ENCODE results near the gene PLEK.

PLEK gene

GRCh38 chr2:68365087-68365486 lies at the start of gene PLEK:
Gene PLEK (plus strand): TSS chr2:68365282. CDS start chr2:68365352, 70 bp downstream.
- Histone ChIP-seq H3K9ac (ENCODE audit: low read depth, low read length) (no peak within 1 kb of the TSS), H3K27me3 (ENCODE audit: control insufficient read depth, insufficient read depth, low read length) (peaks cover 11% of the 10 kb centered on the region), H3K36me3 (ENCODE audit: control insufficient read depth, insufficient read depth, low read length) (no peaks in the 10 kb centered on the region), H3K9me3 (ENCODE audit: control insufficient read depth, insufficient read depth, low read length) (no peaks in the 10 kb centered on the region), H3K4me1 (ENCODE audit: control insufficient read depth, insufficient read depth, low read length) (no peaks in the 10 kb centered on the region), H3K4me3 (ENCODE audit: low read depth, low read length) (no peak within 1 kb of the TSS)

- H3K27me3 ChIP-seq (ENCODE audit: control insufficient read depth, insufficient read depth, low read length) = peaks cover 42% of the 10 kb centered on the region
- no peak overlapping the region for H3K9ac ChIP-seq (ENCODE audit: low read depth, low read length)
- H3K4me1 ChIP-seq (ENCODE audit: control insufficient read depth, insufficient read depth, low read length) = peaks cover 2% of the 10 kb centered on the region
- H3K9me3 ChIP-seq (ENCODE audit: control insufficient read depth, insufficient read depth, low read length) = no peaks in the 10 kb centered on the region
- H3K4me3 ChIP-seq (ENCODE audit: low read depth, low read length) = no peak overlapping the region
- no peaks in the 10 kb centered on the region for H3K36me3 ChIP-seq (ENCODE audit: control insufficient read depth, insufficient read depth, low read length)
Measured at GRCh38 chr2:68316111-68316510, 49.0 kb upstream of the PLEK start.

GRCh38 chr2:68317971-68318913 lies 46.8 kb upstream of the PLEK start:
- no peaks in the 10 kb centered on the region for H3K9me3 ChIP-seq (ENCODE audit: control insufficient read depth, insufficient read depth, low read length)
- no peaks in the 10 kb centered on the region for H3K36me3 ChIP-seq (ENCODE audit: control insufficient read depth, insufficient read depth, low read length)
- H3K9ac ChIP-seq (ENCODE audit: low read depth, low read length) = peak overlapping the region; percentile 13
- peak overlapping the region; percentile 68 for H3K4me3 ChIP-seq (ENCODE audit: low read depth, low read length)
- H3K4me1 ChIP-seq (ENCODE audit: control insufficient read depth, insufficient read depth, low read length) = peaks cover 2% of the 10 kb centered on the region
- H3K27me3 ChIP-seq (ENCODE audit: control insufficient read depth, insufficient read depth, low read length) = peaks cover 49% of the 10 kb centered on the region

GRCh38 chr2:68318914-68319397 lies 46.1 kb upstream of the PLEK start:
- peak overlapping the region; percentile 13 for H3K9ac ChIP-seq (ENCODE audit: low read depth, low read length)
- H3K4me1 ChIP-seq (ENCODE audit: control insufficient read depth, insufficient read depth, low read length) = peaks cover 2% of the 10 kb centered on the region
- H3K36me3 ChIP-seq (ENCODE audit: control insufficient read depth, insufficient read depth, low read length) = no peaks in the 10 kb centered on the region
- no peaks in the 10 kb centered on the region for H3K9me3 ChIP-seq (ENCODE audit: control insufficient read depth, insufficient read depth, low read length)
- H3K4me3 ChIP-seq (ENCODE audit: low read depth, low read length) = peak overlapping the region; percentile 68
- H3K27me3 ChIP-seq (ENCODE audit: control insufficient read depth, insufficient read depth, low read length) = peaks cover 49% of the 10 kb centered on the region

- Histone ChIP-seq H3K9me3 (ENCODE audit: control insufficient read depth, insufficient read depth, low read length) (no peaks in the 10 kb centered on the region), H3K36me3 (ENCODE audit: control insufficient read depth, insufficient read depth, low read length) (no peaks in the 10 kb centered on the region), H3K27me3 (ENCODE audit: control insufficient read depth, insufficient read depth, low read length) (peaks cover 49% of the 10 kb centered on the region), H3K4me1 (ENCODE audit: control insufficient read depth, insufficient read depth, low read length) (peaks cover 2% of the 10 kb centered on the region), H3K4me3 (ENCODE audit: low read depth, low read length) (peak within 1 kb of the TSS; percentile 68), H3K9ac (ENCODE audit: low read depth, low read length) (peak within 1 kb of the TSS; percentile 13)
Measured at GRCh38 chr2:68319398-68320117, 45.5 kb upstream of the PLEK start, which contains the start of gene CNRIP1. Gene CNRIP1 (minus strand): TSS chr2:68319949. CDS start chr2:68319400, 549 bp downstream.

- Histone ChIP-seq H3K4me3 (ENCODE audit: low read depth, low read length) (peak overlapping the region; percentile 68), H3K4me1 (ENCODE audit: control insufficient read depth, insufficient read depth, low read length) (peaks cover 2% of the 10 kb centered on the region), H3K36me3 (ENCODE audit: control insufficient read depth, insufficient read depth, low read length) (no peaks in the 10 kb centered on the region), H3K9ac (ENCODE audit: low read depth, low read length) (no peak overlapping the region), H3K27me3 (ENCODE audit: control insufficient read depth, insufficient read depth, low read length) (peaks cover 49% of the 10 kb centered on the region), H3K9me3 (ENCODE audit: control insufficient read depth, insufficient read depth, low read length) (no peaks in the 10 kb centered on the region)
Measured at GRCh38 chr2:68320118-68320641, 44.9 kb upstream of the PLEK start.

GRCh38 chr2:68325056-68325455 lies 40.0 kb upstream of the PLEK start:
- Histone ChIP-seq H3K27me3 (ENCODE audit: control insufficient read depth, insufficient read depth, low read length) (peaks cover 16% of the 10 kb centered on the region), H3K4me3 (ENCODE audit: low read depth, low read length) (no peak overlapping the region), H3K36me3 (ENCODE audit: control insufficient read depth, insufficient read depth, low read length) (no peaks in the 10 kb centered on the region), H3K9ac (ENCODE audit: low read depth, low read length) (no peak overlapping the region), H3K9me3 (ENCODE audit: control insufficient read depth, insufficient read depth, low read length) (no peaks in the 10 kb centered on the region), H3K4me1 (ENCODE audit: control insufficient read depth, insufficient read depth, low read length) (peaks cover 2% of the 10 kb centered on the region)

GRCh38 chr2:68328901-68329300 lies 36.2 kb upstream of the PLEK start:
- Histone ChIP-seq H3K9ac (ENCODE audit: low read depth, low read length) (no peak overlapping the region), H3K4me1 (ENCODE audit: control insufficient read depth, insufficient read depth, low read length) (no peaks in the 10 kb centered on the region), H3K9me3 (ENCODE audit: control insufficient read depth, insufficient read depth, low read length) (no peaks in the 10 kb centered on the region), H3K36me3 (ENCODE audit: control insufficient read depth, insufficient read depth, low read length) (no peaks in the 10 kb centered on the region), H3K27me3 (ENCODE audit: control insufficient read depth, insufficient read depth, low read length) (no peaks in the 10 kb centered on the region), H3K4me3 (ENCODE audit: low read depth, low read length) (no peak overlapping the region)

GRCh38 chr2:68330691-68331090 lies 34.4 kb upstream of the PLEK start:
- Histone ChIP-seq H3K4me1 (ENCODE audit: control insufficient read depth, insufficient read depth, low read length) (no peaks in the 10 kb centered on the region), H3K9me3 (ENCODE audit: control insufficient read depth, insufficient read depth, low read length) (no peaks in the 10 kb centered on the region), H3K27me3 (ENCODE audit: control insufficient read depth, insufficient read depth, low read length) (no peaks in the 10 kb centered on the region), H3K9ac (ENCODE audit: low read depth, low read length) (no peak overlapping the region), H3K4me3 (ENCODE audit: low read depth, low read length) (no peak overlapping the region), H3K36me3 (ENCODE audit: control insufficient read depth, insufficient read depth, low read length) (no peaks in the 10 kb centered on the region)

GRCh38 chr2:68333009-68333408 lies 32.1 kb upstream of the PLEK start:
- H3K9ac ChIP-seq (ENCODE audit: low read depth, low read length) = no peak overlapping the region
- no peaks in the 10 kb centered on the region for H3K4me1 ChIP-seq (ENCODE audit: control insufficient read depth, insufficient read depth, low read length)
- no peaks in the 10 kb centered on the region for H3K27me3 ChIP-seq (ENCODE audit: control insufficient read depth, insufficient read depth, low read length)
- H3K9me3 ChIP-seq (ENCODE audit: control insufficient read depth, insufficient read depth, low read length) = no peaks in the 10 kb centered on the region
- no peaks in the 10 kb centered on the region for H3K36me3 ChIP-seq (ENCODE audit: control insufficient read depth, insufficient read depth, low read length)
- no peak overlapping the region for H3K4me3 ChIP-seq (ENCODE audit: low read depth, low read length)

GRCh38 chr2:68333931-68334330 lies 31.2 kb upstream of the PLEK start:
- no peaks in the 10 kb centered on the region for H3K36me3 ChIP-seq (ENCODE audit: control insufficient read depth, insufficient read depth, low read length)
- H3K27me3 ChIP-seq (ENCODE audit: control insufficient read depth, insufficient read depth, low read length) = no peaks in the 10 kb centered on the region
- H3K9me3 ChIP-seq (ENCODE audit: control insufficient read depth, insufficient read depth, low read length) = no peaks in the 10 kb centered on the region
- H3K9ac ChIP-seq (ENCODE audit: low read depth, low read length) = no peak overlapping the region
- H3K4me1 ChIP-seq (ENCODE audit: control insufficient read depth, insufficient read depth, low read length) = no peaks in the 10 kb centered on the region
- H3K4me3 ChIP-seq (ENCODE audit: low read depth, low read length) = no peak overlapping the region

Measured in iPS-15b (cell line).